GM19025 (cell line): Measurements from ENCODE around the gene FOXD4L1.
"Not testable (repeated sequence)": the region's sequence is repeated elsewhere in the genome, so short reads cannot be mapped to it uniquely, and the experiment has no call there.

Source experiments
- ATAC-seq: cut with Tn5 transposase; IDR thresholded peaks from one replicate; pipeline ENCODE4 v1.9.1; 2021; ENCODE audit warnings: mild to moderate bottlenecking, low read depth, moderate library complexity; ENCODE audit not compliant: unreplicated experiment

The FOXD4L1 gene

DNA sequence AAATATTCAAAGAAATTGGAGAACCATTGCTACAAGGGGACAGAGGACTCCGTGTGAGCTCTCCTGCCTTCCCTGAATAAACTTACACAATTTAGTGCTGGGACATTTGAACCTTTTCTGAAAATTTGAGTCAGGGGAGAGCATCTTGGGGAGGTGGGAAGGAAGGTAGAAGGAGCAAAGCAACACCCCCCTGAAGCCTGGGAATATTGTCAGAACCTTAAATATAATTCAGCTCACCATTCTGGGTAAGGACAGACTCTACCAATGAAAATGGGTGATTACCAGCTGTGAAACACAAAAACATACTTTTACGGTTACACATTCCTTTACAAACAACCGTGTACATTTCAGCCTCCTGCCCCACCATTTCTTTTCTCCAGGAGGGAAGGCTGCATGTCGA is at the start of gene FOXD4L1:
Gene FOXD4L1, plus strand, starts transcription at position 301 of the 400 bp plus-strand sequence. CDS start 592 bp downstream, outside the sequence.
- ATAC-seq, result not testable (repeated sequence)

DNA sequence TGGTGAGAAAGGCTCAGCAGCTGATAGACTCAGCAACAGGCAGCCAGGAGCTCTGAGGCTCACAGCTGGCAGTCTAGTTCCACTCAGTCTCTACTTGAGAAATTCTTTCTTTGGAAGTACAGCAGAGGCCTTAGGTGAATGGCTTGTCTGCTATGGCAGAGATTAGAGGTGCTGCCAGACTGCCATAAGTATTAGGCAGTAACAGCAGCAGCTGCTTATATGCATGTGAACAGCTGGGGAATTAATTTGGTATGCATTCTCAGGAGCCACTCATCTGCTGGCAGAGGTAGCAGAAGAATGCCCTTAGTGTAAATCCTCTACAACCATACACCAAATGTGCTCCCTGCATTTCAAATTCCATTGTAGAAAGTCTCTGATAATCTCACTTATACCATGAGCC is 32.7 kb upstream of the FOXD4L1 start:
- ATAC-seq, result not testable (repeated sequence)

DNA sequence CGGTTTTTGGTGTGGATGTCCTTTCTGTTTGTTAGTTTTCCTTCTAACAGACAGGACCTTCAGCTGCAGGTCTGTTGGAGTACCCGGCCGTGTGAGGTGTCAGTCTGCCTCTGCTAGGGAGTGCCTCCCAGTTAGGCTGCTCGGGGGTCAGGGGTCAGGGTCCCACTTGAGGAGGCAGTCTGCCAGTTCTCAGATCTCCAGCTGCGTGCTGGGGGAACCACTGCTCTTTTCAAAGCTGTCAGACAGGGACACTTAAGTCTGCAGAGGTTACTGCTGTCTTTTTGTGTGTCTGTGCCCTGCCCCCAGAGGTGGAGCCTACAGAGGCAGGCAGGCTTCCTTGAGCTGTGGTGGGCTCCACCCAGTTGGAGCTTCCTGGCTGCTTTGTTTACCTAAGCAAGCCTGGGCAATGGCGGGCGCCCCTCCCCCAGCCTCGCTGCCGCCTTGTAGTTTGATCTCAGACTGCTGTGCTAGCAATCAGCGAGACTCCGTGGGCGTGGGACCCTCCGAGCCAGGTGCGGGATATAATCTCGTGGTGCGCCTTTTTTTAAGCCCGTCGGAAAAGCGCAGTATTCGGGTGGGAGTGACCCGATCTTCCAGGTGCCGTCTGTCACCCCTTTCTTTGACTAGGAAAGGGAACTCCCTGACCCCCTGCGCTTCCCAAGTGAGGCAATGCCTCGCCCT is 21.6 kb upstream of the FOXD4L1 start:
- not testable (repeated sequence) for ATAC-seq

DNA sequence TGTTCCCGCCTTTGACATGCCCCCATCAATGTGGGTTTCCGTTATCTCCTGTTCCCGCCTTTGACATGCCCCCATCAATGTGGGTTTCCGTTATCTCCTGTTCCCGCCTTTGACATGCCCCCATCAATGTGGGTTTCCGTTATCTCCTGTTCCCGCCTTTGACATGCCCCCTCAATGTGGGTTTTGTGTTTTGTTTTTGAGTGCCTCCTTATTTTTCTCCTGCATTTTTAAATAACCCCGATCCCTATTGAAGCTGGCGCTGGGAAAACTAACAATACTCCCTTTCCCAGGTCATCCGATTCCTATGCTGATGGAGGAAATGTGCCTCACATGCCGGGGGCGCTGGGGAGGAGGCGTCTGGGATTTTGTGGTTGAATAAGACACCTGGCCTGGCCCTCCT is 1.9 kb upstream of the FOXD4L1 start:
- ATAC-seq, result not testable (repeated sequence)

DNA sequence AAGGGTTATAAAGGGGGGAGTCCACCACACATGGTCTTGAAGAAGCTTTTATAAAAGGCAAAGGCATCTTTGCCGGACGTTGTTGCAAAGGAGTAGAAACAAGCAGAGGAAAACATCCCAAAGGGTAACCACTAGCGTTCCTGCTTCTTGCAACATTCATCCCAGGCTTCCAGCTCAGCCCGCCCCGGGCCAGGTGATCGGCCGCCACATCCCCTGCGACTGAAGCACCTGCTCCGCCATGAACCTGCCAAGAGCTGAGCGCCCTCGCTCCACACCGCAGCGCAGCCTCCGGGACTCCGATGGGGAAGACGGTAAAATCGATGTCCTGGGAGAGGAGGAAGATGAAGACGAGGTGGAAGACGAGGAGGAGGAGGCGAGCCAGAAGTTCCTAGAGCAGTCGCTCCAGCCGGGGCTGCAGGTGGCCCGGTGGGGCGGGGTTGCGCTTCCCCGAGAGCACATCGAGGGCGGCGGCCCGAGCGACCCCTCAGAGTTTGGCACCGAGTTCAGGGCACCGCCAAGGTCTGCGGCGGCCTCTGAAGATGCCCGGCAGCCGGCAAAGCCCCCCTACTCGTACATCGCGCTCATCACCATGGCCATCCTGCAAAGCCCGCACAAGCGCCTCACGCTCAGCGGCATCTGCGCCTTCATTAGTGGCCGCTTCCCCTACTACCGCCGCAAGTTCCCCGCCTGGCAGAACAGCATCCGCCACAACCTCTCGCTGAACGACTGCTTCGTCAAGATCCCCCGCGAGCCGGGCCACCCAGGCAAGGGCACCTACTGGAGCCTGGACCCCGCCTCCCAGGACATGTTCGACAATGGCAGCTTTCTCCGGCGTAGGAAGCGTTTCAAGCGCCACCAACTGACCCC is 787 bp downstream of the FOXD4L1 start:
- ATAC-seq, result not testable (repeated sequence)

DNA sequence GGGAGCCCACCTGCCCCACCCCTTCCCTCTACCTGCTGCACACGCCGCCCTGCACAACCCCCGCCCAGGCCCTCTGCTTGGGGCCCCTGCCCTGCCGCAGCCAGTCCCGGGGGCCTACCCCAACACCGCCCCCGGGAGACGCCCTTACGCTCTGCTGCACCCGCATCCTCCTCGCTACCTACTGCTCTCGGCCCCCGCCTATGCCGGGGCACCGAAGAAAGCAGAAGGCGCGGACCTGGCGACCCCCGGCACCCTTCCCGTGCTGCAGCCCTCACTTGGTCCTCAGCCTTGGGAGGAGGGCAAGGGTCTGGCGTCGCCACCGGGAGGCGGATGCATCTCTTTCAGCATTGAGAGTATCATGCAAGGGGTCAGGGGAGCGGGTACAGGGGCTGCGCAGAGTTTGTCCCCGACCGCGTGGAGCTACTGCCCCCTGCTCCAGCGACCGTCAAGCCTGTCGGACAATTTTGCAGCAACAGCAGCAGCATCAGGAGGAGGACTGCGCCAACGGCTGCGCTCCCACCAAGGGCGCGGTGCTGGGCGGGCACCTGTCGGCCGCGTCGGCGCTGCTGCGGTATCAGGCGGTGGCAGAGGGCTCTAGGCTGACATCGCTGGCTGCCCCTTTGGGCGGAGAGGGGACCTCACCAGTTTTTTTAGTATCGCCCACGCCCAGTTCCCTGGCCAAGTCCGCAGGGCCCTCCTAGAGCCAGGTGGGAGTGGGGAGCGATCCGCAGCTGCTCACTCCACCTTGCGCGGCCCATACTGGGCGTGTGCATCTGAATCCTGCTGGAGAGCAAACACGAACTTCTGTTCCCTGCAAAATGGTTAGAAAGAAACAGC is 1.6 kb downstream of the FOXD4L1 start:
- ATAC-seq, result not testable (repeated sequence)

DNA sequence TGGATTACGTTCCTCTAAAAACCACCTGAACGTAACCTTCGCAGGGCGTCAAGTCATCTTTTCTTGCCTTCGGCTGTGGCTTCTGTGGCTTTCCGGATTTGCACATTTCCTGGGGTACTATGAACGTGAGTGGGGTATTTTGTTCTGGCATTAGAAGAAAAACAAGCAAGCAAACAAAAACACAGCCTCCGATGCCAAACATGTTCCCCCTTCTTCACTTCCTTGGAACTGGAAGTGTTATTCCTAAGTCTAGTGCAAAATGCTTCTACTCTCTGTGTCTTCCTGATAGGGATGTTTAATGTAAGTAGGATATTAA is 2.2 kb downstream of the FOXD4L1 start:
- not testable (repeated sequence) for ATAC-seq

DNA sequence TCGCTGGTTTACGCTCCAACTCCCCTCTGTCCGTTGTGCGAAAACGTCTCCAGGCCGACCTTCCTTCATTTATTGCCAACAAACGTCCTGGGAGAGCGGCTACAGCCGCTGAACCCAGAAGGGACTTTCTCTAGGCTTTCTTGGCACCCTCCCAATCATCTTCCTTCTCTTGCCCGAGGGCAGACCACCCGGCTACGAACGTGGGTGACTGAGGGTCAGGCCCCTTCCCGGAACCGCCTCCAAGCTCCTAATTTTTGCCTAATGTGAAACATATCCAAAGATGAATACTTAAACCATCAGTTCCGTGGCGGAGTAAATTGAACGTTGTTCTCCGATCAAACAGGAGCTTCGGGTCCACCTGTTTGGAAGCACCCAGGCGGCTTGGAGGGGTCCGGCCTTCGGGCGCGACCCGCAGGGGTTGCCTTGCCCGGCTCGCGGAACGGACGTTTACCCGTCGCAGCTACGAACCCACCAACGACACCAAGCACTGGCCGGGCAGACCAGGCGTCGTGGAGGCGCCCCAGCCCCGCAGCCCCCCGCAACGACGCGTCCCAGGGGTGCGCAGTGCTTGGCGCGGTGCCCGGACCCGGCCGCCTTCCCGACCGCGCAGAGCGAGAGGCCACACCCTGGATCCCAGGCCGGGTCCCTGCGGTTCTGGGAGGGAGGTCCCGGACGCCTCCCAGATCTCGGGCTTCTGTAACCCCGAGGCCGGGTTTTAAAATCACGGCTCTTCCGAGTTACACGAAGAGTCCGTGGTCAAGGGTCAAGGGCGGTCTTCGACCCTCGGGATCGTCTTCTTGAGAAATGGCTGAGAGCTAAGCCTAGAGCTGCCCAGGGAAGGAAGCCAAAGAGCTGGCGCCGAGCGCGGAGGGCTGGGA is 4.0 kb downstream of the FOXD4L1 start:
- ATAC-seq, result not testable (repeated sequence)

DNA sequence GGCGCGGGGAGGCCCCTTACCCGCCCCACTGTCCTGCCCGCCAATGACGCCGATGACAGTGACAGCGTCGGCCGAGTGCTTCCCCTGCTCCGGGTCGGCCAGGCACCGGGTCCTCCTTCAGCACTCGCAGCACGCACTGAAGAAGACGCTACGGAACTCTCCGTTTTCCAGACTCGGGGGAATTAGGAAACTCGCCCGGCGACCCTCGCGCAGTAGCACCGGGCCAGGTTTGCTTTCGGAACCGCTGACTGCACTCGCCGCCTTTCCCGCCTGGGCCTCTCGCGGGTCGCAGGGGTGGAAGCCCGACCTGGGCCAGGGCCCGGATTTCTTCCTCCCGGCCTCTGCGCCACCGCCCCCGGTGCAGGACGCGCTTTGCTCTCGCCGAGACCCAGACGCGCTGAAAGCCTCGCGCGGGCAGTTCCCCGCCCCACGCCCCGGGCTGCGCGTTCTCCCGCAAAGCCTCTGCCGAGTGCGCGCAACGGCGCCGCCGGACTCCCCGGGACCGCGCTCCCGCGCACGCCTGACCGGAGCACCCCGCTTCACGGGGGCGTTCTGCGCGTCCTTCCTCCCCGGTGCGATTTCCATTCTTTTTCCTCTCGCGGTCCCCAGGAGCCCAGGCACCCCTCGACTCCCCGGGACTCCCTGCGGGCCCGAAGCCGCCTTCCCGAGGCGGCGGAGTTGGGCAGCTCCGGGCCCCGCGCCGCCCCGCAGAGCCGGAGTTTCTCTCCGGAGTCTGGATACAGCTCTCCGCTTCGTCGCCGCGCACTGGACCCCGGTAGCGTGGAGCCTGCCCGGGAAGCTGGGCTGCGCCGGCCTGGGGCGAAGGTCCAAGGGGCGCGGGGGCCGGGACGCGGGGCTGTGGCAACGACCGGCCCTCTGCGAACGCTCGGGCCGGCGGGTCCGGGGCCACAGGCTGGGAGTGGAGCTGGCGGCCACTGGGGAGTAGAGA is 4.9 kb downstream of the FOXD4L1 start:
- peak; percentile 57 for ATAC-seq

DNA sequence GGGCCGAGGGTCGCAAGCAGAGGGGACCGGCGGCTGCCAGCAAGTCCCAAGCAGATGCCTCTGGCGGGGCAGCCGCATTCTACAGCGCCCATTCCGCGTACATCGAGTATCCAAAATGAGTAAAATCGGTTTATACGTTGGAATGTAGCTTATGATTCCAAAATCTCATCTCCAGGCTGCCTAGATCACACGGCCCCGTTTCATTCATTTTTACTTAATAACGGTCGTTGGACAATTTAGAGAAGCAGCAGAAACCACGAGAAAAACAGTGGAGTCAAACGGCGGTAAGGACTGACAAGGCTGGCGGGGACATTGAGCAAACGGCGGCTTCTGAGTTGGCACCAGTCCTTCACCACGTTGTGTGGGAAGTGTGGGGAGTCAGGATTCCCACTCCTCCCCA is 5.6 kb downstream of the FOXD4L1 start:
- not testable (repeated sequence) for ATAC-seq

DNA sequence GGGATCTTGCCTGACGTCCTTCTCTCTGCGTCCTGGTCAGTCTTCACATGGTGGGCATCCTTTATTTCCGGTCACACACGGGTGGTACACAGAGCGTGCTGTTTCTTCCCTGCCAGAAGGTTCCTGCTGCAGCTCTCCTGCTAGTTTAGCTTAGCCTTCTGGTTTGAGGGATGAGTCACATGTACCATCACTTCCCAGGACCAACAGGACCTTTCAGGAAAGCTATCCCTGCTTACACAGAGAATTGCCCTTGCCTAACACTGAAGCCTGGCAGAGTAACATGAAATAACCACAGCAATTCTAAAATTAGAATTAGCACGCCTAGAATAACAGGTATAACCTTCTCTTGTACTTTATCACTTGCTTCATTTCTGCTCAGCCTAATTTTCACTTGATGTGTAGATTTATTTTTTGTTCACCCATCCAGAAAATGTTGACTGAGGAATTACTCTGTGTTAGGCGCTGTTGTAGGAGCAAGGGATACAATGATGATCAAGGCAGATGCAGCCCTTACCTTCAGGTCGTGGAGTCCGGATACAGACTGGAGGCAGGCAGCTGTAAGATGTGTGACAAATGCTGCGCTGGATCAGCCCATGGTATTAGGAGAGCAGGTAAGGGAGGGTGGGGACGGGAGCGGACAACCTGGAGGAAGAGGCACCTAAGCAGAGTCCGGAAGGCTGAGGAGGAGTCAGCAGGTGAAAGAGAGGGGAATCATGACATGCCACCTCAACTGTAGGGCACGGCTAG is 9.1 kb downstream of the FOXD4L1 start:
- ATAC-seq, result not testable (repeated sequence)

DNA sequence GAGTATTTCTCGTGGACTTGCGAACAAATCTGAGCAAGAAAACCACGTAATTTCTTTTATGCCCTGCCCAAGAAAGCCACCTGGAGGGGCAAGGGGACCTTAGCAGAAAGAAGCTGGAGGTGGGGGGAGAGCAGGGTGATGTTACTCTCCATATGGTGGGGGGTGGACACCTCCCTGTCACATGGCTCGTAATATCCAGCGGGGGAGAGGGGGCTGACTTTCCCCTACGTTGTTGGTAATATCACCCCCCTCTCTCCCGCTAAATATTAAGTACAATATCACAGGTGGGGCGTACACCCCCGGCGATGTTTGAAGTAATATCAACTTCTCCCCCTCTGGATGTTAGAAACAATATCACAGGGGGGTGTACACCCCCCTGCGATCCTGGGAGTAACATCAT is 9.7 kb downstream of the FOXD4L1 start:
- not testable (repeated sequence) for ATAC-seq

DNA sequence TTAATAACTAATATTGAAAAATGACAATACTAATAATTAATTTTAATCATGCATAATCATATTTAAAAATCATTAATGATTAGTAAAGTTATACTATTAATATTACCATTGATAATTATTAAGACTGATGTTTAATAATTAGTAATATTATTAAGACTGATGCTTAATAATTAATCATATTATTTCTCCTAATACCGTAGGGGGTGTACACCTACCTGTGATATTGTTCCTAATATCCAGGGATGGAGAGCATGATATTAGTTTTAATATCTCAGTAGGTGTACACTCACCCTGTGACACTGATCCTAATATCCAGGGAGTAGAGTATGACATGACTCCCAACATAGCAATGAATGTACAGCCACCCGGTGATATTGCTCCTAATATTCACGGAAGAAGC is 12.4 kb downstream of the FOXD4L1 start:
- not testable (repeated sequence) for ATAC-seq

DNA sequence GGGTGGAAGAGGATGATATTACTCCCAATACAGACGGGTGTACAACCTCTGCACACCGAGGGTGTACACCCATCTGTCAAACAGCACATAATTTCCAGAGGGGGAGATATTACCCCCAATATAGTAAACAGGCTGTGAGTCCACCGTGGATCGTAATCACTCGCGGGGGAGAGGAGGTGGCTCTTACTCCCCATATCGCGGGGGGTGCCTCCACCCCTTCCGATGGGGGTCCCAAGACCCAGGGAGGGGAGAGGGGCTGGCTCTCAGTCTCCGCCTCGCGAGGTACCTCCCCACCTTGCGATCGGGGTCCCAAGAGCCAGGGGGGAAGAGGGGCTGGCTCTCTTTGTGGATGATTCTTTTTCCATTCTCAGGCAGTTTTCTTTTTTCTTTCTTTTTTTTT is 13.4 kb downstream of the FOXD4L1 start:
- ATAC-seq, result not testable (repeated sequence)

DNA sequence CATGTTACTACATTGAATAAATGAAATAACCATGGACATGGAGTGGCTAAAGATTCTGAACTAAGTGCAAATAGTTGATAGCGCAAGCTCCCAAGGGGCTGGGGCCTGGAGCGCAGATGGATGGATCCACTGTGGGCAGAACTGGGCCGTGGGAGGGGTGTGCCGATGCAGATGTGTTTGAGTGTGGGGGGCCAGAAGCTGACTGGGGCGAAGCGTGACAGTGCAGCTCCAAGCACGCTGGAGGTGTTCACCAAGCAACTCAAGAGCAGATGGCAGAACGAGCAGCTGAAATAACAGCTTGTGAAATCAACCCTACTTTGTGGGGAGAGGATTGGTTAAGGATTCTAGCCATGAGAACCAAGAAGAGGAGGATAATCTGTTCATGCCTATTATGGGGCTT is 17.0 kb downstream of the FOXD4L1 start:
- not testable (repeated sequence) for ATAC-seq

DNA sequence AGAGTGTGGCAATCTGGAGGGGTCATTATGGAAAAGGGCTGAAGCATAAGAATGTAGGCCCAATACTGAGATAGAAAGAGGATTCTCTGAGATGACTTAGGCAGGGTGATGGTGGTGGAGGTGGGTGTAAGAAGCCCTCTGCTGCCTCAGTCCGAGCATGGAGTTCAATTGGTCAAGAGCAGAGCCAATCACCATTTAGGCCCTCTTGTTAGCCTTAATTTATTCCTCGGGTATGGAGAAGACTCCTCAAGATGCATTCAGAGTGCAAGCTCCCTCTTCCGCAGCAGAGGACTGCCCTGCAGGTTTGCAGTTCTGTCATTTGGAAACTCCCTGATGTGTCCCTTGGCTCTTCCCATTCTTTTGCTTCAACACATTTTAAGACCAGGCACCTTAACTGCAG is 17.5 kb downstream of the FOXD4L1 start:
- ATAC-seq, result not testable (repeated sequence)

DNA sequence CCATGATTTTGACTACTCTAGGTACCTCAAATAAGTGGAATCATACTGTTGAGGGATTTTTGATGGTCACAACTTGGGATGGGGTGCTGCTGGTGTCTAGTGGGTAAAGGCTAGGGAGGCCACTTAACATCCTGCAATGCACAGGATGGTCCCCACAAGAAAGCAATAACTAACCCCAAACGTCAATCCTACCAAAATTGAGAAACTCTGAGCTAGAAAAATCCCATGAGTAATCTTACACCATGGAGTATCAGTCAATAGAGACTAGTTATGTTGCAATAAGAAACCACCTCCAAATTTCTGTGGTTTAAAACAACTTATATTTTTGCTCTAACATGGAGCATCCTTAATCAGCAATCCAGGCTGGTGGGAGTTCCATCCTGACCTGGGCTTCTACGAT is 18.6 kb downstream of the FOXD4L1 start:
- ATAC-seq, result not testable (repeated sequence)

DNA sequence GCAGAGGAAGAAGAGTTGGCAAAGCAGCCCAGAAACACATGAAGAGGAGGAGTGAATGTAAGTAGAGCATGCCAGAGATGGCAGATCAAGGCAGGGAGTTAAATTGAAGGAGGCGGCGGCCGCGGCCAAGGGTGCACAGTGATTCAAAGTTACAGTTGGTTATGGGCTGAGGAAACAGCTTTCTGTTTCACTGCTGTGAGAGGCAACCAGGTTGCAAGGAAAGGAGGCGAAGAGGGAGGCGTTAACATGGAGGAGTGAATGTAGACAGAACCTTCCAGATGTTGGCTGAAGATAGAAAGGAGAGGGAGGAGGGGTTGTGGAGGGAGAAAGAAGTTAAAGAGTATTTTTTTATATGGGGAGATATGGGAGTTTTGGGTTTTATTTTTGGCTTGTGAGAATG is 22.4 kb downstream of the FOXD4L1 start:
- ATAC-seq, result not testable (repeated sequence)
